A172 (cell line): ENCODE measurements around the gene YAF2. TPM values are rescaled to one million over a fixed set of nuclear protein-coding genes. Genes with fewer than 3 reads are reported as not detected.

Source experiments
- total RNA-seq: library from RNA; depleted of rRNA; stranded (reverse); fragments of >200 nt; shearing (Covaris generic); gene quantifications from 2 replicates; pipeline ENCODE4 v1.2.3, GENCODE V29; 2014; rRNA removed

Gene YAF2
- total RNA-seq, 1 experiment from 2014 or later, result 21.2 TPM

Other genes with a start within 250 kb of the YAF2 start
- 19.4 and 20.7 TPM in 2 replicates for gene GXYLT1, start 93.4 kb downstream of the YAF2 start, total RNA-seq
- 47.9 and 90.2 TPM in 2 replicates for gene ZCRB1, start 87.8 kb upstream of the YAF2 start, total RNA-seq
- 78.7 and 94.4 TPM in 2 replicates for gene PPHLN1, start 87.9 kb upstream of the YAF2 start, total RNA-seq